Panc1 (cell line): ENCODE data around the gene LGI4. TPM values are rescaled to one million over a fixed set of nuclear protein-coding genes. Genes with fewer than 3 reads are reported as not detected.

Source experiments
- ATAC-seq: fragments of 200-7000 bp; cut with Tn5 transposase; 2 replicates; pipeline ENCODE4 v1.9.1; 2020; ENCODE audit warnings: mild to moderate bottlenecking, moderate library complexity
- BruUV-seq: library from RNA; stranded (reverse); fragments of 400-500 nt; replicated peaks from 2 replicates; lab custom pipeline; 2021; lab: Mats Ljungman, UMichigan
- CTCF ChIA-PET: fragments of 300-600 bp; sonication (Branson Sonifier 250); formaldehyde crosslinking; loops from one replicate; lab custom pipeline; 2022; ENCODE audit warnings: antibody characterized with exemption; lab: Charles Lee
- POLR2A ChIA-PET: fragments of 300-600 bp; sonication (Branson Sonifier 250); formaldehyde crosslinking; loops from one replicate; lab custom pipeline; 2022; ENCODE audit warnings: antibody characterized with exemption; lab: Charles Lee
- DNase-seq: peaks from one replicate; pipeline ENCODE4 v3.0.0-alpha.2; 2010; ENCODE audit warnings: low read depth, low spot score
- H3K27ac ChIP-seq: 2 replicates; pipeline ENCODE4 v1.5.1; 2011; ENCODE audit warnings: mild to moderate bottlenecking, low read length, inconsistent platforms
- H3K27me3 ChIP-seq: fragments of 200-500 bp; sonication (Bioruptor generic); 2 replicates; pipeline ENCODE4 v1.6.0; 2014; ENCODE audit warnings: low read length, inconsistent platforms; ENCODE audit not compliant: control insufficient read depth, insufficient read depth
- H3K36me3 ChIP-seq: fragments of 200-500 bp; sonication (Bioruptor generic); 2 replicates; pipeline ENCODE4 v1.5.1; 2014; ENCODE audit warnings: inconsistent platforms, mild to moderate bottlenecking, low read length, moderate library complexity; ENCODE audit not compliant: control insufficient read depth, insufficient read depth
- H3K4me1 ChIP-seq: 2 replicates; pipeline ENCODE4 v1.5.1; 2011; ENCODE audit warnings: inconsistent platforms, mild to moderate bottlenecking, low read length, moderate library complexity; ENCODE audit not compliant: control insufficient read depth, insufficient read depth
- H3K4me3 ChIP-seq, 2 experiments: 2 replicates each; pipeline ENCODE4 v1.5.1; 2011 to 2012; ENCODE audit warnings: low read depth in 2 of 2, low read length in 2 of 2, mild to moderate bottlenecking in 2 of 2, inconsistent platforms in 1 of 2, moderate library complexity in 1 of 2
- H3K9me3 ChIP-seq: fragments of 200-500 bp; sonication (Bioruptor generic); 2 replicates; pipeline ENCODE4 v1.5.1; 2014; ENCODE audit warnings: low read depth, mild to moderate bottlenecking, inconsistent platforms, low read length, moderate library complexity; ENCODE audit not compliant: control insufficient read depth, insufficient read depth
- CTCF ChIP-seq: fragments of 450-650 bp; IDR thresholded peaks from 2 replicates; pipeline ENCODE4 v1.5.1; 2017; ENCODE audit warnings: mild to moderate bottlenecking
- POLR2AphosphoS5 ChIP-seq: IDR thresholded peaks from 2 replicates; pipeline ENCODE4 v1.6.1; 2012; ENCODE audit warnings: mild to moderate bottlenecking, low read depth, low read length, moderate library complexity
- REST ChIP-seq, 2 experiments: IDR thresholded peaks; 2 replicates each; pipeline ENCODE4 v1.6.1; 2011 to 2012; ENCODE audit warnings: low read depth in 2 of 2, control low read depth in 1 of 2, low read length in 1 of 2, mild to moderate bottlenecking in 1 of 2, moderate library complexity in 1 of 2; ENCODE audit not compliant: insufficient read depth in 1 of 2
- SIN3A ChIP-seq: IDR thresholded peaks from 2 replicates; pipeline ENCODE4 v1.6.1; 2012; ENCODE audit warnings: low read depth, mild to moderate bottlenecking, low read length, moderate library complexity, borderline replicate concordance; ENCODE audit not compliant: insufficient read depth
- TCF7L2 ChIP-seq: IDR thresholded peaks from 2 replicates; pipeline ENCODE4 v1.6.1; 2011; ENCODE audit warnings: mild to moderate bottlenecking, low read depth, low read length, inconsistent platforms
- in situ Hi-C: cut with HindIII; loops from 2 replicates; pipeline ENCODE4 v1.10.0; 2016; ENCODE audit warnings: low sequenced_read_pairs, low pct_unique_long_range_greater_than_20kb
- intact Hi-C: fragments of 100-400 bp; cut with micrococcal nuclease; formaldehyde crosslinking; loops from one replicate; pipeline ENCODE4 v1.10.0; 2022; ENCODE audit not compliant: unreplicated experiment
- total RNA-seq: library from RNA; stranded (reverse); gene quantifications from one replicate; pipeline ENCODE4 v1.2.1, GENCODE V29; 2021; ENCODE audit not compliant: unreplicated experiment

The LGI4 gene
- total RNA-seq, 1 experiment from 2014 or later, result 0.18 TPM

GRCh38 chr19:35151273-35152065, 16.6 kb upstream of the LGI4 start:
- Histone ChIP-seq H3K9me3 (no peaks in the 10 kb centered on the region), H3K4me1 (peaks cover 10% of the 10 kb centered on the region), H3K4me3 (no peak overlapping the region), H3K36me3 (peaks cover 3% of the 10 kb centered on the region; the same call in 1 of the 2 replicates), H3K27ac (no peak overlapping the region), H3K27me3 (no peaks in the 10 kb centered on the region)
- ATAC-seq (no peak), DNase-seq (no peak)
- ChIA-PET POLR2A (interaction anchor here (0.6 kb wide), 2 partner anchors 10 to 194 kb away, joined by 3 to 8 read pairs; no protein-coding TSS in a partner anchor), CTCF (no interaction called here)
- BruUV-seq, result no TSS peak
- intact Hi-C loops (no loop called here), in situ Hi-C loops (no loop called here)
- no peak for TF ChIP-seq SIN3A
- TF ChIP-seq CTCF, result no peak
- no peak for TF ChIP-seq POLR2AphosphoS5
- TF ChIP-seq TCF7L2, result no peak
- TF ChIP-seq REST (IDR thresholded peaks at IDR 0.05; ENCODE audit: insufficient read depth in 1 of 2, low read depth in 2 of 2, low read length in 1 of 2), result no peak

GRCh38 chr19:35150445-35150844, 15.6 kb upstream of the LGI4 start:
- CTCF ChIA-PET, result no interaction called here
- Histone ChIP-seq H3K27me3 (no peaks in the 10 kb centered on the region), H3K27ac (no peak overlapping the region), H3K4me3 (no peak overlapping the region), H3K9me3 (no peaks in the 10 kb centered on the region), H3K4me1 (peaks cover 7% of the 10 kb centered on the region), H3K36me3 (peaks cover 3% of the 10 kb centered on the region; the same call in 1 of the 2 replicates)
- intact Hi-C loops, result no loop called here
- TF ChIP-seq SIN3A (no peak), REST (IDR thresholded peaks at IDR 0.05; ENCODE audit: insufficient read depth in 1 of 2, low read depth in 2 of 2, low read length in 1 of 2) (no peak), POLR2AphosphoS5 (no peak), TCF7L2 (no peak)
- BruUV-seq, result no TSS peak
- POLR2A ChIA-PET, result no interaction called here
- in situ Hi-C loops, result no loop called here
- DNase-seq (no peak), ATAC-seq (no peak)
